ENCODE measurements around the gene CEP41.
"Not testable (repeated sequence)": the region's sequence is repeated elsewhere in the genome, so short reads cannot be mapped to it uniquely, and the experiment has no call there.

Gene CEP41

DNA sequence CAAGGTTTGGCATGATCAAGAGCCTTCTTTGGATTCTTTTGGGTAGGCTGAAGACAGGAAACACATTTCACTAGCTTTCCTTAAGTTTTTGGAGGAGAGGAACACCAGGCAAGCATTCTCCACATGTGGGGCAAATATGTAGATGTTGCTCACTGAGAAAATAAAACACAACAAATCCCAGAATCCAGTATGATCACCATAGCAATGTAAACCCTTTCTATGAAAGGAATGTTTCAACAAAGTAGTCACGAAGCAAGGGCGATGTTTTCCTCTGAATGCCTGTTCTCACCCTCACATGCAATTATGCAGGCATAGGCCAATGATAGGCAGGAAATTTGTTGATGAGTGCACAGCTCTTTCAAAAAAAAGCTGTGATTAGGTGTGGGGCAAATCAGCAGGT is 20.5 kb upstream of the CEP41 start:
- no peak for DNase-seq (ENCODE audit: low read depth in 2 of 2)

GRCh38 chr7:130458257-130458656 is 17.4 kb upstream of the CEP41 start:
- no peak for DNase-seq (ENCODE audit: low read depth in 2 of 2)

DNA sequence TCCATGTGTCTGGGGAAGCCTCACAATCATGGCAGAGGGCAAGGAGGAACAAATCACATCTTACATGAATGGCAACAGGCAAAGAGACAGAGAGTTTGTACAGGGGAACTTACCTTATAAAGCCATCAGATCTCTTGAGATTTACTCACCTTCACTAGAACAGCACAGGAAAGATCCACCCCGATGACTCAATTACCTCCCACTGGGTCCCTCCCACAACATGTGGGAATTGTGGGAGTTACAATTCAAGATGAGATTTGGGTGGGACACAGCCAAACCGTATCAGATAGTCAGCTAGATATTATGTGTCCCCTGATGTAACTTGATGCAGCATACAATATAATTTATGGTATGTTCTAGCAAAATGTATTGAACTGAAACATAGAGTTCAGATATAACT is 14.1 kb upstream of the CEP41 start:
- DNase-seq (ENCODE audit: low read depth in 2 of 2): no peak

- DNase-seq (ENCODE audit: low read depth in 2 of 2): no peak
These were observed 12.1 kb upstream of the CEP41 start for GRCh38 chr7:130452951-130453350.

DNA sequence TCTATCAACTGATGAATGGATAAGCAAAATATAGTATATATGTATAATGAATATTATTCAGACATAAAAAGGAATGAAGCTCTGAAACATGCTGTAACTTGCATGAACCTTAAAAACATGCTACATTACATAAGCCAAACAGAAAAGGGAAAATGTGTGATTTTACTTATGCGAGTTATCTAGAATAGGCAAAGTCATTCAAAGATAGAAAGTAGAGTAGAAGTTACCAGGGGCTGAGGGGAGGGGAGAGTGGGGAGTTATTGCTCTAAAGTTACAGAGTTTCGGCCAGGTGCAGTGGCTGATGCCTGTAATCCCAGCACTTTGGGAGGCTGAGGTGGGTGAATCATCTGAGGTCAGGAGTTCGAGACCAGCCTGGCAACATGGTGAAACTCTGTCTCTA is 10.5 kb upstream of the CEP41 start:
- DNase-seq (ENCODE audit: low read depth in 2 of 2): not testable (repeated sequence)

DNA sequence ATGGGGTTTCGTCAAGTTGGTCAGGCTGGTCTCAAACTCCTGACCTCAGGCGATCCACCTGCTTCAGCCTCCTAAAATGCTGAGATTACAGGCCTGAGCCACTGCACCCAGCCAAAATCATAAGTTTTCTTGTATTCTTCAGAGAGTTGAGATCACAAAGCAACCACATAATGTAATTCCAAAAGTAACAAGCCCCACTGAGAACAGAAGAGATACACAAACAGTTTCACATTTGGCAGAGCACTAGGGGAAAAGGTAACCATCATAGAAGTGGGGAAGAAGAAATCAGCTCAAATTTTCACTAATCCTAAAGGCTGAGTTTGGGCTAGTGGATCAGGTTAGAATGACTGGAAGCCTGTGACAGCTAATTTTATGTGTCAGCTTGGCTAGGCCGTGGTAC is 5.4 kb upstream of the CEP41 start:
- no peak for DNase-seq (ENCODE audit: low read depth in 2 of 2)

DNA sequence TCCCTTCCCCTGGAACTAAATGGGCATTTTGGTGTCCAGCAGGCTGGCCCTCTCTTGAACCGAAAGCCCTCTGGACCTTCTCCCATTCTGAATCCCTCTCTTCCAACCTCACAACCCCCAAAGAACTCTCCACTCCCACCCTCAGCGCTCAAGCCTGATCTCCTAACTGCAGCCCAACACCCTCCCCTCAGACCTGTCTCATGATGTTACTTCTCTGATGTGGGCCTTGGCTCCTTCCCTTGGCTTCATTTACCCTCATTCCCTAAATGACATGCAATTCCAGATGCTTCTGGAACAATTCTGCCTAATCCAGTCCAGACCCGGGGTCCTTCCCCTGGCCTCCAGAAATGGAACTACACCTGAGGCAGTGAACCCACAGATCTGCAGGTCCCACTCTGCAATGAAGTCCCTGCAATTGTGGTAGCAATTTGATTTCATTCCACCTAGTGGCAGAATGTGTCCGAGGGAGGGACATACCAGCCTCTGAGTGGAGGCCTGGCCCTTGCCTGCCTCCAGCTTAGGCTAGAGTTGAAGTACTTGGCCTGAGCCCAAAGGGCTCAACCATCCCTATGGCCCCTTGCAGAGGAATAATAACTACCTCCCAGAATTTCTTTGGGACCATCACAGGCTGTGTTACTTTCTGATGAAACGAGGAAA is 4.1 kb upstream of the CEP41 start:
- DNase-seq (ENCODE audit: low read depth in 2 of 2): no peak

DNA sequence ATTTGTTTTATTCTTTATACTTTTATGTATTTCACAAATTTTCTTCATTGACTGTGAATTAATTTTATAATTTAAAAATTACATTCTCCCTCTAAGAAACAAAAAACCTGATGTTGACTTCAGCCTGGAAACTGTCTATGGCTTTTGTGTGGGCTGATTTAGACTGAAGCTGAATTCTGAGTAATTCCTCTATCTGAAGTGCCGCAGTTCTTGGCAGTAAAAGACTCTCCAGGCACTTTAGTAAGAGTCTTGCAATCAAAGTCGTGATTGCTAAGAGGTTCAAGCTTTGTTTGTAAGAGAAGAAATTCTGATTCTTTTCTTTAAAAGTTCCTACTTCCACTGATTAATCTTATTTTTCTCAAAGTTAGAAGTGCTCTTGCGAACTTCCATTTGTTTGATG is 3.4 kb upstream of the CEP41 start:
- no peak for DNase-seq (ENCODE audit: low read depth in 2 of 2)

DNA sequence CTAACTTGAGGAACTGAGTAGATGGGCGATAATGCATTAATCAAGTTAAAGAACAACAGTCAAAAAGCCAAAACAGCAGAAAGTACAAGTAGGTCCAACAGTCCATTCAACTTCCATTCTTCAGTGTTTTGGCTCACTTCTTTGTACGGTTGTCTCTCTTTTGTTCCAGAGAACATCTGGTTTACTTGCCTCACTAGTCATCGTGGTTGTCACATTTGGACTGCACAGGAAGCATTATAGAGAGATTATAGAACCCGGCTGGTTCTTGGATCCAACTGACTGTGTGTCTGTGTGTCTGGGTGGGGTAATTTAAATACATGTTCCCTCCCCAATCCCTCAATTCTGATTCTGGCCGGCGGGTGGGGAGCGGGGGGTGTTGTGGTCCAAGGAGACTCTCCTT is 1.8 kb upstream of the CEP41 start:
- DNase-seq (ENCODE audit: low read depth in 2 of 2): no peak

DNA sequence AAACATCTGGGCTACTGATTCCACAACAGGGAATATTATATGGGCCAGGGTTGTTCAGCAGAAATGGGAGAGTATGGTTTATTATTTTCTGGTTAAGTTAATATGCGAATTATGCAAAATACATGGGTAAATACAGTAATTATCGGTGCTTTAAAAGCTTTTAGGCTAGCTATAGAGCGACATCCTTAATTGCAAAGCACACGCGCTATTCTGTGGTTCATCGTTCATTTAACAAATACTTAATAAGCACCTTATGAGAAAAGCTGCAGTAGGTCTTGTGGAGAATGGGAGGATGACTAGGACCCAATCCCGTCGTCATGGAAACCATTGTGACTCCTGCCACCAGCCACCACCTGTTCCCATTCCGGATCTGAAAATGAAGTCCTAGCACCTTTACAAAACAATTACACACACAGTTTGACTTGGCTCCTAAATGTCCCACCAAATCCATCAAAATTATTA is 623 bp upstream of the CEP41 start:
- DNase-seq (ENCODE audit: low read depth in 2 of 2): no peak

- DNase-seq (ENCODE audit: low read depth in 2 of 2): no peak
These were observed 4.6 kb downstream of the CEP41 start for GRCh38 chr7:130436253-130436652.

- no peak for DNase-seq (ENCODE audit: low read depth in 2 of 2)
These were observed 5.4 kb downstream of the CEP41 start for GRCh38 chr7:130435311-130435854.

GRCh38 chr7:130433301-130433700 is 7.5 kb downstream of the CEP41 start:
- DNase-seq (ENCODE audit: low read depth in 2 of 2): no peak

GRCh38 chr7:130432886-130433285 is 7.9 kb downstream of the CEP41 start:
- no peak for DNase-seq (ENCODE audit: low read depth in 2 of 2)

GRCh38 chr7:130430841-130431666 is 9.8 kb downstream of the CEP41 start:
- DNase-seq (ENCODE audit: low read depth in 2 of 2): no peak

DNA sequence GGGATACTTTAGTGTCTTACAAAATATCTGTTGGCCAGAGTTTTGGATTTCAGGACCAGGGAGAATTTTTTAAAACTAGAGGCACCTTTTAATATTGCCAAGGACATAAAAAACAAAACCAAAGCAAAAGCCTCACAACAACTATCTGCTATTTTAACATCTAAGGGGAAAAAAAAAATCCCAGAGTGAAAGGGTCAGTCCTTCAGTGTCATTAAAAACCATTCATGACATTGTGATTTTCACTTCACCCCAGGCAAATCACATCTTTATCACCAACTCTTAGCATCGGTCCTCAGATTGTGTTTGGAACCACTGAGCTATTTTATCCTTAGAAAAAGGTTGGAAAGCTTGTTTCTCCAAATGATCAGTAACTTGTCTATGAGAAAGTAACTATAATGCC is 10.7 kb downstream of the CEP41 start:
- DNase-seq (ENCODE audit: low read depth in 2 of 2): no peak

- no peak for DNase-seq (ENCODE audit: low read depth in 2 of 2)
These were observed 11.8 kb downstream of the CEP41 start for GRCh38 chr7:130429019-130429418.

DNA sequence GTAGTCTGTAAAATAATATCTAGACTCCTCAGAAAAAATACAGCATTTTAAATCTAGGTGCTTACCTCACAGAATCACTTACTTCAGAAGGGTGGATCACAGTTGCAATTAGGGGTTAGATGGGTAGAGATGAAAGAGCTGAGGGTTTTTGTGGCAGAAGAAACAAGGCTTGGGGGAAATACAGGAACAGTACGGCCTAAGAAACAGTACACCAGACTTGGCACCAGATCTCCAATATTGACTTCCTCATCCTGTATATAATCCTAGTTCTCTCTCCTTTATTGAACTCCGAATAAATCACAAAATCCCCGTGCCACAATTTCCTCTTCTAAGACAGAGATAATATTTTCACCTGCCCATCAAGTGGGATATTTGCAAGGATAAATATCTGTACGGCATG is 14.3 kb downstream of the CEP41 start:
- no peak for DNase-seq (ENCODE audit: low read depth in 2 of 2)

- no peak for DNase-seq (ENCODE audit: low read depth in 2 of 2)
These were observed 15.0 kb downstream of the CEP41 start for GRCh38 chr7:130425796-130426195.

DNA sequence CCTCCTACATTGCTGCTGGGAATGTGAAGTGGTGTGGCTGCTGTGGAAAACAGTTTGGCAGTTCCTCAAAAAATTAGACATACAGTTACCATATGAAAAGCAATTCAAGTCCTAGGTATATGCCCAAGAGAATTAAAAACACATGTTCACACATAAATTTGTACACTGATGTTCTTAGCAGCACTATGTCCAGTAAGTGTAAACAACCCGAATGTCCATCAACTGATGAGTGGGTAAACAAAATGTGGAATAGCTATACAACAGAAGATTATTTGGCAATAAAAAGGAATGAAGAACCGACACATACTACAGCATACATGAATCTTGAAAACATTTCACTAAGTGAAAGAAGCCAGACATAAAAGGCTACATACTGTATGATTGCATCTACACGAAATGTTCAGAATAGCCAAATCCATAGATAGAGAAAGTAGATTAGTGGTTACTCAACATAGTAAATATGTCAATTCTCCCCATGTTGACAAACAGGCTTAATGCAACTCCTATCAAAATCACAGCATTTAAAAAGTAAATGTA is 17.2 kb downstream of the CEP41 start:
- DNase-seq (ENCODE audit: low read depth in 2 of 2): no peak

- no peak for DNase-seq (ENCODE audit: low read depth in 2 of 2)
These were observed 19.1 kb downstream of the CEP41 start for GRCh38 chr7:130421684-130422083.

- DNase-seq (ENCODE audit: low read depth in 2 of 2): no peak
These were observed 19.8 kb downstream of the CEP41 start for GRCh38 chr7:130420943-130421578.

Measured in stimulated activated CD4-positive, alpha-beta T cell treated with anti-CD3 and anti-CD28 coated beads, Interleukin-12 subunit alpha, Interleukin-12 subunit beta, amount 100 ng/mL, for 24 hours (primary cell).